K562 (cell line): Measurements from ENCODE around the gene CPT1A.

Experiments used
- ATF7 ChIP-seq: fragments of 450-650 bp; IDR thresholded peaks from 2 replicates; pipeline ENCODE4 v1.7.1; 2014; ENCODE audit warnings: mild to moderate bottlenecking, moderate library complexity
- BDP1 ChIP-seq: IDR thresholded peaks from 3 replicates; pipeline ENCODE4 v1.6.1; 2011; ENCODE audit not compliant: insufficient read length, insufficient read depth
- CBX5 ChIP-seq: IDR thresholded peaks from 2 replicates; pipeline ENCODE4 v1.6.1; 2014; ENCODE audit warnings: low read depth, borderline replicate concordance
- EP300 ChIP-seq: IDR thresholded peaks from 2 replicates; pipeline ENCODE4 v1.6.1; 2012; ENCODE audit warnings: low read length, improper control_type of control experiment
- NFE2L1 ChIP-seq: fragments of 450-650 bp; IDR thresholded peaks from 2 replicates; pipeline ENCODE4 v1.6.1; 2016; ENCODE audit warnings: missing genetic modification characterization, low read depth, mild to moderate bottlenecking, missing compliant biosample characterization, moderate library complexity, borderline replicate concordance
- RB1 ChIP-seq: fragments of 450-650 bp; IDR thresholded peaks from 2 replicates; pipeline ENCODE4 v1.6.1; 2017; ENCODE audit warnings: low read depth, mild to moderate bottlenecking
- SMC3 ChIP-seq: conservative IDR thresholded peaks from 2 replicates; pipeline ENCODE4 v1.6.1; 2011; ENCODE audit warnings: low read depth, low read length, improper control_type of control experiment; ENCODE audit not compliant: insufficient read depth
- SRF ChIP-seq, 2 experiments: fragments of 250-450, 450-650 bp in 1 of 2; sonication (Bioruptor Pico) in 1 of 2; sonication (generic) in 1 of 2; formaldehyde crosslinking; IDR thresholded peaks; 2 replicates each; pipeline versions ENCODE4 v1.5.0 to v1.5.1; 2020 to 2022; ENCODE audit warnings: mild to moderate bottlenecking in 1 of 2, missing genetic modification reagents in 1 of 2
- ZBTB43 ChIP-seq: sonication (generic); formaldehyde crosslinking; IDR thresholded peaks from 2 replicates; pipeline ENCODE4 v1.8.0; 2023; ENCODE audit warnings: mild to moderate bottlenecking, missing genetic modification reagents
- ZKSCAN1 ChIP-seq: fragments of 150-350 bp; IDR thresholded peaks from 2 replicates; pipeline ENCODE4 v1.6.1; 2016; ENCODE audit warnings: low read depth, low read length
- ZNF217 ChIP-seq: sonication (generic); formaldehyde crosslinking; IDR thresholded peaks from 2 replicates; pipeline ENCODE4 v1.8.0; 2022; ENCODE audit warnings: mild to moderate bottlenecking, missing genetic modification reagents
- ZNF274 ChIP-seq: IDR thresholded peaks from 2 replicates; pipeline ENCODE4 v1.6.1; 2011; ENCODE audit warnings: low read depth, mild to moderate bottlenecking, low read length, moderate library complexity, borderline replicate concordance
- ZNF347 ChIP-seq: fragments of 450-650 bp; formaldehyde crosslinking; IDR thresholded peaks from 2 replicates; pipeline ENCODE4 v1.4.0; 2020; ENCODE audit warnings: low read depth, mild to moderate bottlenecking, moderate library complexity

GRCh38 chr11:68819362-68819761 lies 22.4 kb downstream of the CPT1A start:
- TF ChIP-seq RB1 (no peak), SRF (CRISPR knock-in tag; IDR thresholded peaks at IDR 0.05) (no peak), SMC3 (no peak), ZKSCAN1 (no peak), ZBTB43 (CRISPR knock-in tag) (no peak), BDP1 (no peak), ZNF274 (no peak), EP300 (no peak), CBX5 (no peak), ZNF217 (CRISPR knock-in tag) (no peak), ZNF347 (no peak), ATF7 (no peak), NFE2L1 (no peak)
